ENCODE results near the gene SNN.

SNN gene

DNA sequence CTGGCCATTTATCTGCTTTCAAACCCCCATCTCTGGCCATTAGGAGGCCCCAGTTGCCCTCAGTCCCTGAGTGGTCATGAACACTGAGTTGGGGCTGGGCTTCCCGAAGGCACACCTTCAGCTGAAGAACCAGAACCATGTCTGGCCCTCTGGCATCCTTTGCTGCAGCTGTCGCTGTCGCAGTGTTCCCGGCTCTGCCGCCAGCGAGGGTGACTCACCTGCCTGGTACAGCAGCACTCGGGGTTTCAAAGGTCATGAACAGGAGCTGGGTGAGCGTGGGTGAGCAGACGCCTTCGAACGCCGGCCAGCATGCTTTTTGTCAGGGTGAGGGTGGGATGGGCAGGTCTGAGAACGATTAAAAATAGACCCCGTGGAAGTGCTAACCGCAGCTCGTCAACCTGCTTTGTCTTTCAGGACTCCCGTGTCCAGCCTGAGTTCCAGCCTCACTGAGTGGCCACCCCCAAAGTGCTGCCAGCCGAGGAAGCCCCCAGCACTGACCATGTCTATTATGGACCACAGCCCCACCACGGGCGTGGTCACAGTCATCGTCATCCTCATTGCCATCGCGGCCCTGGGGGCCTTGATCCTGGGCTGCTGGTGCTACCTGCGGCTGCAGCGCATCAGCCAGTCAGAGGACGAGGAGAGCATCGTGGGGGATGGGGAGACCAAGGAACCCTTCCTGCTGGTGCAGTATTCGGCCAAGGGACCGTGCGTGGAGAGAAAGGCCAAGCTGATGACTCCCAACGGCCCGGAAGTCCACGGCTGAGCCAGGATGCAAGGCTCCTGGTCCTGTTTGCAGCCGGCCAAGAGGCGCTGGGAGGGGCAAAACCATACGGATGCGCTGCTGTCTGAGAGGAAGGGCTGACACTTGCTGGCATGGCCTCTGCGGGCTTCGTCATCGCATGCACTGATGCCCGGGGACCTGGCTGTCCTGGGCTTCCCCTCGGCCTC lies 7.6 kb downstream of the SNN start:
- DNase-seq = peak; percentile 64
- in situ Hi-C loops (cut with HindIII; ENCODE audit: low pct_ligation_motif_present, low pct_unique_long_range_greater_than_20kb, low sequenced_read_pairs) = no loop called here

GRCh38 chr16:11676799-11677198 lies 8.5 kb downstream of the SNN start:
- DNase-seq = no peak
- in situ Hi-C loops (cut with HindIII; ENCODE audit: low pct_ligation_motif_present, low pct_unique_long_range_greater_than_20kb, low sequenced_read_pairs) = no loop called here

- peak; percentile 45 for DNase-seq
- in situ Hi-C loops (cut with HindIII; ENCODE audit: low pct_ligation_motif_present, low pct_unique_long_range_greater_than_20kb, low sequenced_read_pairs) = no loop called here
Observed at GRCh38 chr16:11677451-11677951, 9.2 kb downstream of the SNN start.

- in situ Hi-C loops (cut with HindIII; ENCODE audit: low pct_ligation_motif_present, low pct_unique_long_range_greater_than_20kb, low sequenced_read_pairs) = no loop called here
- DNase-seq = no peak
Observed at GRCh38 chr16:11677959-11678881, 10.0 kb downstream of the SNN start.

- no peak for DNase-seq
- in situ Hi-C loops (cut with HindIII; ENCODE audit: low pct_ligation_motif_present, low pct_unique_long_range_greater_than_20kb, low sequenced_read_pairs) = no loop called here
Observed at GRCh38 chr16:11679250-11679649, 11.0 kb downstream of the SNN start.

GRCh38 chr16:11679941-11680911 lies 12.0 kb downstream of the SNN start:
- DNase-seq = no peak

DNA sequence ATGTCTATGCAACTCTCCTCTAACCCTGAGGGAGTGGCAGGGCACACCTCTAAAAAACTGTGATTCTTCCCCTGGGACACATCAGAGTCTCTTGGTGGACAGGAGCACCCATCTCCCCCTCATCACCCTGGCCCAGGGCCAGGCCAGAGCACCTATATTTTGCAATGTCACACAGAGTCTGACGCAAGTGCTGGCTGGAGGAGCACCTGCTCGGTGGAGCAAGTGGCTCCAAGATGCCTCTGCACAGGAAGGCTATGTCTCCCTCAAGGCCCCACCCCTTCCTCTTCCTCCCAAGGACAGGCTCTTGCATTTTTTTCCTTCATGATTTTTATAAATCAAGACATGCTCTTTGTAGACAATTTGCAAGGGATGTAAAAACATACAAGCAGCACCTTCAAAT lies 13.3 kb downstream of the SNN start:
- in situ Hi-C loops (cut with HindIII; ENCODE audit: low pct_ligation_motif_present, low pct_unique_long_range_greater_than_20kb, low sequenced_read_pairs) = no loop called here
- DNase-seq = no peak

More at GRCh38 chr16:11679941-11680911, 12.0 kb downstream of the SNN start:
- in situ Hi-C loops (cut with HindIII; ENCODE audit: low pct_ligation_motif_present, low pct_unique_long_range_greater_than_20kb, low sequenced_read_pairs) = no loop called here

- no peak for DNase-seq
- in situ Hi-C loops (cut with HindIII; ENCODE audit: low pct_ligation_motif_present, low pct_unique_long_range_greater_than_20kb, low sequenced_read_pairs) = no loop called here
Observed at GRCh38 chr16:11681976-11682654, 13.9 kb downstream of the SNN start.

DNA sequence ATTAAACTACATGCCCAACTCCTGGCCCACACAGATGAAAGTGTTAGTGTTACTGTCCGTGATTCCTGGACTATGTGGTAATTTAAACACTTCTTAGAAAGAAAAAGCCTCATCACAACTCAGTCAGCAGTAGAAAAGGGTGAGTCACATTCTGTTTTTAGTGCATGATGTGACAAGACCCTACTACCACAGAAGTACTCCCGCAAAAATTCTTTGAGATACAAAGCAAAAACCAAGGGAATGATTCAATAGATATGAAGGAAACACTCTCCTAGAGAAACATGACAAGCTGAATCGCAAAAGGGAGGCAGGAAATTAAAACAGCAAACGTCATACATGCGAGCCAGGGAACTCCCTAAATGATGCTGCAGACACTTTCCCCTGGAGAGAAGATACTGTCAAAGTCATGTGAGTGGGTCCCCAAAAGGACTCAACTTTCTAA lies 14.4 kb downstream of the SNN start:
- in situ Hi-C loops (cut with HindIII; ENCODE audit: low pct_ligation_motif_present, low pct_unique_long_range_greater_than_20kb, low sequenced_read_pairs) = no loop called here
- DNase-seq = peak; percentile 44

- no peak for DNase-seq
- in situ Hi-C loops (cut with HindIII; ENCODE audit: low pct_ligation_motif_present, low pct_unique_long_range_greater_than_20kb, low sequenced_read_pairs) = no loop called here
Observed at GRCh38 chr16:11683145-11683544, 14.9 kb downstream of the SNN start.

DNA sequence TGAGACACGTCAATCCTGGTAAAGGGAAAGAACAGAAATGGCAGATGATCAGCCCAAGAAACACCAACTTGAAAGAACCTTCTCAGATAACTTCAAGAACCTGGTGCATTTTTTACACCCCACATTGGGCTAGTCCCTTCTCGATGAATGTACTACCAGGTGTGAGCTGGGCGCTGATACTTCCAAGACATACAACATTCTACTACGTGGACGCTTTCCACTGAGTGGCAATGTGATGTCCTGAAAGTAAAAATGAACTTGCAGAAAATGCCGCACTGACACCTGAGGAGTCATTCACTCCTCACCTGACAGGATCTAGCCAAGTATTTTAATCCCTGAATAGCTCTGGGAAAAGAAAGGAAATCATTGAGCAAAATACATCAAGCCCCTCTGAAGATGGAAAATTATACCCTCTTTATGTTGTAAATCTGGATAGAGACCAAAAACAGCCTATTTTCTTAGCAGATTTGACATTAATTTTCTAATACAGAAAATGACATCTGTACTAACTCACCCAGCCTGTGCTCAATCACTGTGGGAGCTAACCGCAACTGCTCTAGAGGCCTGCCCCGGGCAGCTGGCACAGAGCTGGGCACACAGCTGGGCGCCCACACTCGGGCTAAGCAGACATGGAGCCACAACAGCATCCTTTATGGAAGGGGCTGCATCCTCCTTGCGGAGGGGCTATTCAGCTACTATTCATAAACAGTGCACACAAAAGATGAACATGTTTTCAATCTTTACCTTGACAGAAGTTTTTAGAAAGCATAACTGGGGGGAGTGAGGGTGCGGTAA lies 16.2 kb downstream of the SNN start:
- no peak for DNase-seq
- in situ Hi-C loops (cut with HindIII; ENCODE audit: low pct_ligation_motif_present, low pct_unique_long_range_greater_than_20kb, low sequenced_read_pairs) = no loop called here

GRCh38 chr16:11685844-11686618 lies 17.8 kb downstream of the SNN start:
- DNase-seq = no peak
- in situ Hi-C loops (cut with HindIII; ENCODE audit: low pct_ligation_motif_present, low pct_unique_long_range_greater_than_20kb, low sequenced_read_pairs) = no loop called here

- no peak for DNase-seq
- in situ Hi-C loops (cut with HindIII; ENCODE audit: low pct_ligation_motif_present, low pct_unique_long_range_greater_than_20kb, low sequenced_read_pairs) = no loop called here
Observed at GRCh38 chr16:11686713-11687380, 18.6 kb downstream of the SNN start.

GRCh38 chr16:11687601-11688519 lies 19.6 kb downstream of the SNN start:
- in situ Hi-C loops (cut with HindIII; ENCODE audit: low pct_ligation_motif_present, low pct_unique_long_range_greater_than_20kb, low sequenced_read_pairs) = no loop called here
- no peak for DNase-seq

- no peak for DNase-seq
- in situ Hi-C loops (cut with HindIII; ENCODE audit: low pct_ligation_motif_present, low pct_unique_long_range_greater_than_20kb, low sequenced_read_pairs) = no loop called here
Observed at GRCh38 chr16:11688520-11688886, 20.2 kb downstream of the SNN start.

Measured in ACHN (cell line).